GM19351 (cell line): ENCODE data around the gene IL2RA.
"Not testable (repeated sequence)": the region's sequence is repeated elsewhere in the genome, so short reads cannot be mapped to it uniquely, and the experiment has no call there.

Source experiments
- ATAC-seq: cut with Tn5 transposase; IDR thresholded peaks from one replicate; pipeline ENCODE4 v1.9.1; 2021; ENCODE audit warnings: mild to moderate bottlenecking, moderate library complexity; ENCODE audit not compliant: unreplicated experiment

IL2RA gene

GRCh38 chr10:6083523-6084475 is 21.6 kb upstream of the IL2RA start:
- no peak for ATAC-seq

- no peak for ATAC-seq
Measured at GRCh38 chr10:6082496-6083395, 20.6 kb upstream of the IL2RA start.

- no peak for ATAC-seq
Measured at GRCh38 chr10:6080417-6080973, 18.3 kb upstream of the IL2RA start.

GRCh38 chr10:6079044-6079443 is 16.9 kb upstream of the IL2RA start:
- no peak for ATAC-seq

GRCh38 chr10:6077071-6077675 is 15.0 kb upstream of the IL2RA start:
- no peak for ATAC-seq

GRCh38 chr10:6074489-6075301 is 12.5 kb upstream of the IL2RA start:
- no peak for ATAC-seq

- ATAC-seq, result peak; percentile 55
Measured at GRCh38 chr10:6072215-6072934, 10.2 kb upstream of the IL2RA start.

GRCh38 chr10:6071181-6072175 is 9.3 kb upstream of the IL2RA start:
- ATAC-seq, result no peak

GRCh38 chr10:6070660-6071059 is 8.5 kb upstream of the IL2RA start:
- ATAC-seq, result no peak

GRCh38 chr10:6069081-6069931 is 7.1 kb upstream of the IL2RA start:
- ATAC-seq, result no peak

GRCh38 chr10:6068422-6068821 is 6.3 kb upstream of the IL2RA start:
- ATAC-seq, result peak; percentile 41

- no peak for ATAC-seq
Measured at GRCh38 chr10:6068006-6068405, 5.8 kb upstream of the IL2RA start.

- ATAC-seq, result no peak
Measured at GRCh38 chr10:6067457-6067856, 5.3 kb upstream of the IL2RA start.

- no peak for ATAC-seq
Measured at GRCh38 chr10:6065835-6066234, 3.7 kb upstream of the IL2RA start.

GRCh38 chr10:6065406-6065805 is 3.2 kb upstream of the IL2RA start:
- ATAC-seq, result no peak

GRCh38 chr10:6064726-6065125 is 2.6 kb upstream of the IL2RA start:
- not testable (repeated sequence) for ATAC-seq

GRCh38 chr10:6064119-6064518 is 2.0 kb upstream of the IL2RA start:
- no peak for ATAC-seq
